HEK293 (cell line): ENCODE data around the gene LRRC59.

Experiments
- KLF10 ChIP-seq: fragments of 450-650 bp; IDR thresholded peaks from 2 replicates; pipeline ENCODE4 v1.5.1; 2018; ENCODE audit warnings: missing biosample characterization, mild to moderate bottlenecking, missing genetic modification characterization
- ZBTB7A ChIP-seq: fragments of 450-650 bp; formaldehyde crosslinking; IDR thresholded peaks from 2 replicates; pipeline ENCODE4 v1.5.1; 2016; ENCODE audit warnings: low read depth, missing biosample characterization, missing genetic modification characterization
- ZFP3 ChIP-seq: fragments of 450-650 bp; formaldehyde crosslinking; IDR thresholded peaks from 2 replicates; pipeline ENCODE4 v1.5.1; 2016; ENCODE audit warnings: low read depth, missing biosample characterization, missing genetic modification characterization
- ZNF37A ChIP-seq: fragments of 450-650 bp; IDR thresholded peaks from 2 replicates; pipeline ENCODE4 v1.5.1; 2018; ENCODE audit warnings: missing biosample characterization, missing genetic modification characterization
- ZNF555 ChIP-seq: fragments of 450-650 bp; formaldehyde crosslinking; conservative IDR thresholded peaks from 2 replicates; pipeline ENCODE4 v1.5.1; 2017; ENCODE audit warnings: missing biosample characterization, mild to moderate bottlenecking, missing genetic modification characterization, inconsistent platforms
- ZNF585B ChIP-seq: fragments of 450-650 bp; formaldehyde crosslinking; IDR thresholded peaks from 2 replicates; pipeline ENCODE4 v1.5.1; 2016; ENCODE audit warnings: missing biosample characterization, missing genetic modification characterization
- TF ChIP-seq, protein P1 (sequence below): fragments of 450-650 bp; formaldehyde crosslinking; IDR thresholded peaks from 2 replicates; pipeline ENCODE4 v1.5.0; 2017; ENCODE audit warnings: missing biosample characterization, missing genetic modification characterization, borderline replicate concordance
- TF ChIP-seq, protein P2 (sequence below): fragments of 450-650 bp; IDR thresholded peaks from 2 replicates; pipeline ENCODE4 v1.5.1; 2018; ENCODE audit warnings: missing biosample characterization, mild to moderate bottlenecking, missing genetic modification characterization
- TF ChIP-seq, protein P3 (sequence below): sonication (generic); formaldehyde crosslinking; IDR thresholded peaks from 2 replicates; pipeline ENCODE4 v1.8.1; 2022; ENCODE audit warnings: mild to moderate bottlenecking, moderate library complexity, missing genetic modification reagents
- TF ChIP-seq, protein P4 (sequence below): fragments of 450-650 bp; formaldehyde crosslinking; IDR thresholded peaks from 2 replicates; pipeline ENCODE4 v1.5.1; 2016; ENCODE audit warnings: missing biosample characterization, missing genetic modification characterization
- TF ChIP-seq, protein P5 (sequence below): fragments of 450-650 bp; formaldehyde crosslinking; IDR thresholded peaks from 2 replicates; pipeline ENCODE4 v1.5.1; 2016; ENCODE audit warnings: missing biosample characterization, missing genetic modification characterization
- TF ChIP-seq, protein P6 (sequence below): fragments of 450-650 bp; formaldehyde crosslinking; IDR thresholded peaks from 2 replicates; pipeline ENCODE4 v1.5.1; 2016; ENCODE audit warnings: missing biosample characterization, missing genetic modification characterization, borderline replicate concordance

Gene LRRC59

DNA sequence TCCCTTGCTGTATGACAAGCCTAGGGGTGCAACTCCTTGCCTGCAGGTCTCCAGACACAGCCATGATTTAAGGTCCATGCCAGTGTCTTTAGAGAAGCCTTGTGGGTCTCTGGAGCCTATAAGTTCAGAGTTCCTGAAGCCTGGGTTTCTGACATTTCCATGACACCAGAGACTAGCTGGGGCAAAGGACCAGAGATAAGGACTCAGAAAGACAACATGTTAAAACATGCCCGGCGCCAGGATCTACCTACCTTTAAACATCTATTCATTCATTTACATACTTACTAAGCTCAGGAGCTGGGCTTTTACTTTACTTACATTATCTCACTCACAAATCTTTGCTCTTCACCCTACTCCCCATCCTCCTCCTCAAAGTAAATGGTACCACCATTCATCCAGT, 25.8 kb downstream of the LRRC59 start (continued):
- TF ChIP-seq, protein P1, sequence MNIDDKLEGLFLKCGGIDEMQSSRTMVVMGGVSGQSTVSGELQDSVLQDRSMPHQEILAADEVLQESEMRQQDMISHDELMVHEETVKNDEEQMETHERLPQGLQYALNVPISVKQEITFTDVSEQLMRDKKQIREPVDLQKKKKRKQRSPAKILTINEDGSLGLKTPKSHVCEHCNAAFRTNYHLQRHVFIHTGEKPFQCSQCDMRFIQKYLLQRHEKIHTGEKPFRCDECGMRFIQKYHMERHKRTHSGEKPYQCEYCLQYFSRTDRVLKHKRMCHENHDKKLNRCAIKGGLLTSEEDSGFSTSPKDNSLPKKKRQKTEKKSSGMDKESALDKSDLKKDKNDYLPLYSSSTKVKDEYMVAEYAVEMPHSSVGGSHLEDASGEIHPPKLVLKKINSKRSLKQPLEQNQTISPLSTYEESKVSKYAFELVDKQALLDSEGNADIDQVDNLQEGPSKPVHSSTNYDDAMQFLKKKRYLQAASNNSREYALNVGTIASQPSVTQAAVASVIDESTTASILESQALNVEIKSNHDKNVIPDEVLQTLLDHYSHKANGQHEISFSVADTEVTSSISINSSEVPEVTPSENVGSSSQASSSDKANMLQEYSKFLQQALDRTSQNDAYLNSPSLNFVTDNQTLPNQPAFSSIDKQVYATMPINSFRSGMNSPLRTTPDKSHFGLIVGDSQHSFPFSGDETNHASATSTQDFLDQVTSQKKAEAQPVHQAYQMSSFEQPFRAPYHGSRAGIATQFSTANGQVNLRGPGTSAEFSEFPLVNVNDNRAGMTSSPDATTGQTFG (tag by site-specific recombination): no peak
- TF ChIP-seq, protein P2, sequence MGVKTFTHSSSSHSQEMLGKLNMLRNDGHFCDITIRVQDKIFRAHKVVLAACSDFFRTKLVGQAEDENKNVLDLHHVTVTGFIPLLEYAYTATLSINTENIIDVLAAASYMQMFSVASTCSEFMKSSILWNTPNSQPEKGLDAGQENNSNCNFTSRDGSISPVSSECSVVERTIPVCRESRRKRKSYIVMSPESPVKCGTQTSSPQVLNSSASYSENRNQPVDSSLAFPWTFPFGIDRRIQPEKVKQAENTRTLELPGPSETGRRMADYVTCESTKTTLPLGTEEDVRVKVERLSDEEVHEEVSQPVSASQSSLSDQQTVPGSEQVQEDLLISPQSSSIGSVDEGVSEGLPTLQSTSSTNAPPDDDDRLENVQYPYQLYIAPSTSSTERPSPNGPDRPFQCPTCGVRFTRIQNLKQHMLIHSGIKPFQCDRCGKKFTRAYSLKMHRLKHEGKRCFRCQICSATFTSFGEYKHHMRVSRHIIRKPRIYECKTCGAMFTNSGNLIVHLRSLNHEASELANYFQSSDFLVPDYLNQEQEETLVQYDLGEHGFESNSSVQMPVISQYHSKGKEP (tag by site-specific recombination): no peak
- TF ChIP-seq ZNF585B (tag by site-specific recombination) (no peak), ZNF37A (tag by site-specific recombination) (no peak), KLF10 (tag by site-specific recombination) (no peak), ZBTB7A (tag by site-specific recombination) (no peak), ZNF555 (tag by site-specific recombination) (no peak), ZFP3 (tag by site-specific recombination) (no peak)
- TF ChIP-seq, protein P3, sequence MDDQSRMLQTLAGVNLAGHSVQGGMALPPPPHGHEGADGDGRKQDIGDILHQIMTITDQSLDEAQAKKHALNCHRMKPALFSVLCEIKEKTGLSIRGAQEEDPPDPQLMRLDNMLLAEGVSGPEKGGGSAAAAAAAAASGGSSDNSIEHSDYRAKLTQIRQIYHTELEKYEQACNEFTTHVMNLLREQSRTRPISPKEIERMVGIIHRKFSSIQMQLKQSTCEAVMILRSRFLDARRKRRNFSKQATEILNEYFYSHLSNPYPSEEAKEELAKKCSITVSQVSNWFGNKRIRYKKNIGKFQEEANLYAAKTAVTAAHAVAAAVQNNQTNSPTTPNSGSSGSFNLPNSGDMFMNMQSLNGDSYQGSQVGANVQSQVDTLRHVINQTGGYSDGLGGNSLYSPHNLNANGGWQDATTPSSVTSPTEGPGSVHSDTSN (CRISPR knock-in tag): no peak
- TF ChIP-seq, protein P4, sequence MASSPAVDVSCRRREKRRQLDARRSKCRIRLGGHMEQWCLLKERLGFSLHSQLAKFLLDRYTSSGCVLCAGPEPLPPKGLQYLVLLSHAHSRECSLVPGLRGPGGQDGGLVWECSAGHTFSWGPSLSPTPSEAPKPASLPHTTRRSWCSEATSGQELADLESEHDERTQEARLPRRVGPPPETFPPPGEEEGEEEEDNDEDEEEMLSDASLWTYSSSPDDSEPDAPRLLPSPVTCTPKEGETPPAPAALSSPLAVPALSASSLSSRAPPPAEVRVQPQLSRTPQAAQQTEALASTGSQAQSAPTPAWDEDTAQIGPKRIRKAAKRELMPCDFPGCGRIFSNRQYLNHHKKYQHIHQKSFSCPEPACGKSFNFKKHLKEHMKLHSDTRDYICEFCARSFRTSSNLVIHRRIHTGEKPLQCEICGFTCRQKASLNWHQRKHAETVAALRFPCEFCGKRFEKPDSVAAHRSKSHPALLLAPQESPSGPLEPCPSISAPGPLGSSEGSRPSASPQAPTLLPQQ: no peak
- TF ChIP-seq, protein P5, sequence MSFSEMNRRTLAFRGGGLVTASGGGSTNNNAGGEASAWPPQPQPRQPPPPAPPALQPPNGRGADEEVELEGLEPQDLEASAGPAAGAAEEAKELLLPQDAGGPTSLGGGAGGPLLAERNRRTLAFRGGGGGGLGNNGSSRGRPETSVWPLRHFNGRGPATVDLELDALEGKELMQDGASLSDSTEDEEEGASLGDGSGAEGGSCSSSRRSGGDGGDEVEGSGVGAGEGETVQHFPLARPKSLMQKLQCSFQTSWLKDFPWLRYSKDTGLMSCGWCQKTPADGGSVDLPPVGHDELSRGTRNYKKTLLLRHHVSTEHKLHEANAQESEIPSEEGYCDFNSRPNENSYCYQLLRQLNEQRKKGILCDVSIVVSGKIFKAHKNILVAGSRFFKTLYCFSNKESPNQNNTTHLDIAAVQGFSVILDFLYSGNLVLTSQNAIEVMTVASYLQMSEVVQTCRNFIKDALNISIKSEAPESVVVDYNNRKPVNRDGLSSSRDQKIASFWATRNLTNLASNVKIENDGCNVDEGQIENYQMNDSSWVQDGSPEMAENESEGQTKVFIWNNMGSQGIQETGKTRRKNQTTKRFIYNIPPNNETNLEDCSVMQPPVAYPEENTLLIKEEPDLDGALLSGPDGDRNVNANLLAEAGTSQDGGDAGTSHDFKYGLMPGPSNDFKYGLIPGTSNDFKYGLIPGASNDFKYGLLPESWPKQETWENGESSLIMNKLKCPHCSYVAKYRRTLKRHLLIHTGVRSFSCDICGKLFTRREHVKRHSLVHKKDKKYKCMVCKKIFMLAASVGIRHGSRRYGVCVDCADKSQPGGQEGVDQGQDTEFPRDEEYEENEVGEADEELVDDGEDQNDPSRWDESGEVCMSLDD (tag by site-specific recombination): no peak
- TF ChIP-seq, protein P6, sequence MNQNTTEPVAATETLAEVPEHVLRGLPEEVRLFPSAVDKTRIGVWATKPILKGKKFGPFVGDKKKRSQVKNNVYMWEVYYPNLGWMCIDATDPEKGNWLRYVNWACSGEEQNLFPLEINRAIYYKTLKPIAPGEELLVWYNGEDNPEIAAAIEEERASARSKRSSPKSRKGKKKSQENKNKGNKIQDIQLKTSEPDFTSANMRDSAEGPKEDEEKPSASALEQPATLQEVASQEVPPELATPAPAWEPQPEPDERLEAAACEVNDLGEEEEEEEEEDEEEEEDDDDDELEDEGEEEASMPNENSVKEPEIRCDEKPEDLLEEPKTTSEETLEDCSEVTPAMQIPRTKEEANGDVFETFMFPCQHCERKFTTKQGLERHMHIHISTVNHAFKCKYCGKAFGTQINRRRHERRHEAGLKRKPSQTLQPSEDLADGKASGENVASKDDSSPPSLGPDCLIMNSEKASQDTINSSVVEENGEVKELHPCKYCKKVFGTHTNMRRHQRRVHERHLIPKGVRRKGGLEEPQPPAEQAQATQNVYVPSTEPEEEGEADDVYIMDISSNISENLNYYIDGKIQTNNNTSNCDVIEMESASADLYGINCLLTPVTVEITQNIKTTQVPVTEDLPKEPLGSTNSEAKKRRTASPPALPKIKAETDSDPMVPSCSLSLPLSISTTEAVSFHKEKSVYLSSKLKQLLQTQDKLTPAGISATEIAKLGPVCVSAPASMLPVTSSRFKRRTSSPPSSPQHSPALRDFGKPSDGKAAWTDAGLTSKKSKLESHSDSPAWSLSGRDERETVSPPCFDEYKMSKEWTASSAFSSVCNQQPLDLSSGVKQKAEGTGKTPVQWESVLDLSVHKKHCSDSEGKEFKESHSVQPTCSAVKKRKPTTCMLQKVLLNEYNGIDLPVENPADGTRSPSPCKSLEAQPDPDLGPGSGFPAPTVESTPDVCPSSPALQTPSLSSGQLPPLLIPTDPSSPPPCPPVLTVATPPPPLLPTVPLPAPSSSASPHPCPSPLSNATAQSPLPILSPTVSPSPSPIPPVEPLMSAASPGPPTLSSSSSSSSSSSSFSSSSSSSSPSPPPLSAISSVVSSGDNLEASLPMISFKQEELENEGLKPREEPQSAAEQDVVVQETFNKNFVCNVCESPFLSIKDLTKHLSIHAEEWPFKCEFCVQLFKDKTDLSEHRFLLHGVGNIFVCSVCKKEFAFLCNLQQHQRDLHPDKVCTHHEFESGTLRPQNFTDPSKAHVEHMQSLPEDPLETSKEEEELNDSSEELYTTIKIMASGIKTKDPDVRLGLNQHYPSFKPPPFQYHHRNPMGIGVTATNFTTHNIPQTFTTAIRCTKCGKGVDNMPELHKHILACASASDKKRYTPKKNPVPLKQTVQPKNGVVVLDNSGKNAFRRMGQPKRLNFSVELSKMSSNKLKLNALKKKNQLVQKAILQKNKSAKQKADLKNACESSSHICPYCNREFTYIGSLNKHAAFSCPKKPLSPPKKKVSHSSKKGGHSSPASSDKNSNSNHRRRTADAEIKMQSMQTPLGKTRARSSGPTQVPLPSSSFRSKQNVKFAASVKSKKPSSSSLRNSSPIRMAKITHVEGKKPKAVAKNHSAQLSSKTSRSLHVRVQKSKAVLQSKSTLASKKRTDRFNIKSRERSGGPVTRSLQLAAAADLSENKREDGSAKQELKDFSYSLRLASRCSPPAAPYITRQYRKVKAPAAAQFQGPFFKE: no peak
- TF ChIP-seq, all 188 proteins: peak for 0
